B cell (primary cell): ENCODE measurements around the gene CENPA. TPM values are rescaled to one million over a fixed set of nuclear protein-coding genes. Genes with fewer than 3 reads are reported as not detected.

Experiments
- ATAC-seq: fragments of 200-7000 bp; cut with Tn5 transposase; one replicate; pipeline ENCODE4 v1.10.0; 2021; ENCODE audit warnings: low read depth, mild to moderate bottlenecking, moderate number of reproducible peaks, moderate library complexity
- CTCF ChIA-PET: fragments of 350-600 bp; sonication (Branson Sonifier 250); formaldehyde crosslinking; loops from one replicate; lab custom pipeline; 2021; ENCODE audit warnings: antibody characterized with exemption, inconsistent platforms; lab: Charles Lee
- POLR2A ChIA-PET: fragments of 350-600 bp; sonication (Branson Sonifier 250); formaldehyde crosslinking; loops from one replicate; lab custom pipeline; 2021; ENCODE audit warnings: antibody characterized with exemption; lab: Charles Lee
- DNase-seq: peaks from one replicate; pipeline ENCODE4 v3.0.0; 2013
- H2AFZ ChIP-seq: 2 replicates; pipeline ENCODE4 v1.6.1; 2012; ENCODE audit warnings: mild to moderate bottlenecking, low read depth, low read length; ENCODE audit not compliant: insufficient read depth, poor library complexity, severe bottlenecking
- H3K27ac ChIP-seq, 2 donors: 1 replicate in 1 of 2; 2 replicates in 1 of 2; pipeline ENCODE4 v1.5.1; 2012 to 2013; ENCODE audit warnings: low read length in 2 of 2, mild to moderate bottlenecking in 2 of 2, moderate library complexity in 1 of 2
- H3K27me3 ChIP-seq, 4 experiments: fragments of 200-600 bp in 1 of 4; sonication (generic) in 1 of 4; replicated peaks in 1 of 4; 1 replicate in 2 of 4; 2 replicates in 2 of 4; pipeline versions ENCODE4 v1.6.1 to v1.7.0; 2013 to 2016; ENCODE audit warnings: low read length in 3 of 4, mild to moderate bottlenecking in 2 of 4, mixed read lengths in 1 of 4, moderate library complexity in 1 of 4; ENCODE audit not compliant: insufficient read depth in 4 of 4, control insufficient read depth in 3 of 4; ENCODE audit errors: control extremely low read depth in 1 of 4
- H3K36me3 ChIP-seq, 2 experiments: replicated peaks in 1 of 2; 1 replicate in 1 of 2; 2 replicates in 1 of 2; pipeline versions ENCODE4 v1.6.1 to v1.7.1; 2013; ENCODE audit warnings: low read length in 1 of 2; ENCODE audit not compliant: insufficient read depth in 2 of 2, control insufficient read depth in 1 of 2; ENCODE audit errors: control extremely low read depth in 1 of 2, extremely low read depth in 1 of 2
- H3K4me1 ChIP-seq, 2 donors: fragments of 200-600 bp in 1 of 2; sonication (generic) in 1 of 2; 1 replicate in 1 of 2; 2 replicates in 1 of 2; pipeline versions ENCODE4 v1.5.1 to v1.6.1; 2013 to 2017; ENCODE audit warnings: low read length in 2 of 2; ENCODE audit not compliant: control insufficient read depth in 2 of 2, insufficient read depth in 2 of 2
- H3K4me2 ChIP-seq: replicated peaks from 2 replicates; pipeline ENCODE3; 2012; ENCODE audit warnings: mild to moderate bottlenecking, low read depth, low read length; ENCODE audit not compliant: poor library complexity, severe bottlenecking
- H3K4me3 ChIP-seq, 5 experiments: fragments of 200-600 bp in 1 of 5; sonication (generic) in 1 of 5; 1 replicate in 3 of 5; 2 replicates in 2 of 5; pipeline versions ENCODE4 v1.5.1 to v1.7.0; 2011 to 2016; ENCODE audit warnings: low read length in 4 of 5, mild to moderate bottlenecking in 4 of 5, low read depth in 2 of 5, control low read depth in 1 of 5, moderate library complexity in 1 of 5; ENCODE audit not compliant: insufficient read depth in 1 of 5; ENCODE audit errors: control extremely low read depth in 1 of 5, extremely low read depth in 1 of 5
- H3K79me2 ChIP-seq: fragments of 200-600 bp; sonication (generic); one replicate; pipeline ENCODE4 v1.6.0; 2016; ENCODE audit warnings: low read length; ENCODE audit not compliant: control insufficient read depth, insufficient read depth
- H3K9ac ChIP-seq: fragments of 200-600 bp; sonication (generic); 2 replicates; pipeline ENCODE4 v1.6.1; 2017; ENCODE audit warnings: mild to moderate bottlenecking, low read length, moderate library complexity
- H3K9me3 ChIP-seq, 3 donors: one replicate each; pipeline versions ENCODE4 v1.6.1 to v1.7.1; 2013; ENCODE audit warnings: low read length in 2 of 3; ENCODE audit not compliant: control insufficient read depth in 2 of 3, insufficient read depth in 1 of 3; ENCODE audit errors: control extremely low read depth in 1 of 3
- H4K20me1 ChIP-seq: 2 replicates; pipeline ENCODE4 v1.6.0; 2012; ENCODE audit warnings: mild to moderate bottlenecking, low read length; ENCODE audit not compliant: insufficient read depth, control insufficient read depth, poor library complexity, severe bottlenecking
- H3K27ac Mint-ChIP-seq: one replicate; pipeline ENCODE4 v1.8.0; 2021; ENCODE audit warnings: mixed read lengths
- H3K27me3 Mint-ChIP-seq: one replicate; pipeline ENCODE4 v1.8.0; 2021; ENCODE audit warnings: mixed read lengths
- H3K4me1 Mint-ChIP-seq: one replicate; pipeline ENCODE4 v1.8.0; 2021; ENCODE audit warnings: mixed read lengths
- H3K4me3 Mint-ChIP-seq: one replicate; pipeline ENCODE4 v1.8.0; 2021; ENCODE audit warnings: mixed read lengths
- H3K9me3 Mint-ChIP-seq: one replicate; pipeline ENCODE4 v1.8.0; 2022; ENCODE audit warnings: mixed read lengths; ENCODE audit not compliant: insufficient read depth
- CTCF ChIP-seq: fragments of 200-600 bp; IDR thresholded peaks from one replicate; pipeline ENCODE4 v1.8.0; 2022; ENCODE audit warnings: antibody characterized with exemption, mild to moderate bottlenecking
- EZH2 ChIP-seq: IDR thresholded peaks from 2 replicates; pipeline ENCODE4 v1.6.1; 2012; ENCODE audit warnings: borderline replicate concordance, low read depth, mild to moderate bottlenecking, moderate library complexity, low read length; ENCODE audit not compliant: insufficient read depth, poor library complexity, severe bottlenecking
- WGBS: methylation state at CpG from one replicate; pipeline ENCODE4 v1.1.5; 2013; ENCODE audit warnings: missing lambda C conversion rate; ENCODE audit not compliant: insufficient coverage; 5-methylcytosine and 5-hydroxymethylcytosine counted together
- intact Hi-C: fragments of 100-400 bp; cut with micrococcal nuclease; formaldehyde crosslinking; loops from one replicate; pipeline ENCODE4 v1.10.0; 2022
- polyA plus RNA-seq: library from polyadenylated mRNA; depleted of rRNA; stranded (reverse); fragments of >200 nt; gene quantifications from 2 replicates; pipeline ENCODE4 v1.2.3, GENCODE V29; 2012
- total RNA-seq, 2 donors: library from RNA; stranded (reverse); fragments of 120-200 nt in 1 of 2; gene quantifications; 1 replicate in 1 of 2; 2 replicates in 1 of 2; pipeline versions ENCODE4 v1.2.3 to v1.2.4, GENCODE V29; 2013 to 2022

CENPA gene
- total and polyA plus RNA-seq, 2 donors (not counting 1 experiment from before 2014, with no cell fraction given) = 0.10 TPM; not detected in 1

- ATAC-seq = no peak
- 100% methylated on average over 2 of the region's 5 CpGs for WGBS
- POLR2A ChIA-PET = no interaction called here
These were observed 19.4 kb downstream of the CENPA start for GRCh38 chr2:26805241-26805676.

More at GRCh38 chr2:26805241-26805676, 19.4 kb downstream of the CENPA start:
- no peaks in the 10 kb centered on the region for H4K20me1 ChIP-seq
- H3K27ac ChIP-seq = no peak overlapping the region
- Mint-ChIP-seq H3K27me3 (peaks cover 3% of the 10 kb centered on the region), H3K27ac (no peak overlapping the region), H3K4me3 (no peak overlapping the region), H3K4me1 (peaks cover 2% of the 10 kb centered on the region), H3K9me3 (no peaks in the 10 kb centered on the region)
- no peak overlapping the region for H3K9ac ChIP-seq
- no peaks in the 10 kb centered on the region for H3K9me3 ChIP-seq
- no peak for DNase-seq
- no peaks in the 10 kb centered on the region for H3K79me2 ChIP-seq
- intact Hi-C loops = no loop called here
- no peak overlapping the region for H2AFZ ChIP-seq
- CTCF ChIA-PET = no interaction called here
- no peak overlapping the region for H3K4me2 ChIP-seq
- no peak for TF ChIP-seq EZH2
- no peak for TF ChIP-seq CTCF
- no peaks in the 10 kb centered on the region for H3K36me3 ChIP-seq
- H3K4me1 ChIP-seq = no peaks in the 10 kb centered on the region
- H3K27me3 ChIP-seq = peaks cover 0 to 3% (median 0%) of the 10 kb centered on the region in 4 experiments
- no peak overlapping the region for H3K4me3 ChIP-seq
